GM19035 (cell line): ENCODE data around the gene EEF2K.
"Not testable (repeated sequence)": the region's sequence is repeated elsewhere in the genome, so short reads cannot be mapped to it uniquely, and the experiment has no call there.

Source experiments
- ATAC-seq: cut with Tn5 transposase; IDR thresholded peaks from one replicate; pipeline ENCODE4 v1.9.1; 2021; ENCODE audit not compliant: unreplicated experiment

The EEF2K gene

GRCh38 chr16:22206013-22206841 is at the start of gene EEF2K:
Gene EEF2K, plus strand, starts transcription at chr16:22206278. Its CDS starts 19,452 bp downstream, at chr16:22225730.
- peak; percentile 88 for ATAC-seq

- no peak for ATAC-seq
Observed at GRCh38 chr16:22161401-22161800, 44.7 kb upstream of the EEF2K start.

GRCh38 chr16:22161999-22162655 is 44.0 kb upstream of the EEF2K start, which contains the start of gene SDR42E2:
Gene SDR42E2, plus strand, starts transcription at chr16:22162506. Its CDS starts 3,077 bp downstream, at chr16:22165583.
- no peak for ATAC-seq

- no peak for ATAC-seq
Observed at GRCh38 chr16:22162656-22163009, 43.4 kb upstream of the EEF2K start.

- no peak for ATAC-seq
Observed at GRCh38 chr16:22163806-22164205, 42.3 kb upstream of the EEF2K start.

GRCh38 chr16:22164482-22164881 is 41.6 kb upstream of the EEF2K start:
- no peak for ATAC-seq

- no peak for ATAC-seq
Observed at GRCh38 chr16:22165508-22166285, 40.4 kb upstream of the EEF2K start.

GRCh38 chr16:22171953-22172352 is 34.1 kb upstream of the EEF2K start:
- ATAC-seq, result no peak

- ATAC-seq, result not testable (repeated sequence)
Observed at GRCh38 chr16:22172642-22173041, 33.4 kb upstream of the EEF2K start.

GRCh38 chr16:22174642-22175041 is 31.4 kb upstream of the EEF2K start:
- no peak for ATAC-seq

GRCh38 chr16:22177968-22178930 is 27.8 kb upstream of the EEF2K start:
- ATAC-seq, result no peak

- no peak for ATAC-seq
Observed at GRCh38 chr16:22181426-22181825, 24.7 kb upstream of the EEF2K start.

- ATAC-seq, result no peak
Observed at GRCh38 chr16:22181843-22182242, 24.2 kb upstream of the EEF2K start.

- no peak for ATAC-seq
Observed at GRCh38 chr16:22183335-22183734, 22.7 kb upstream of the EEF2K start.

- no peak for ATAC-seq
Observed at GRCh38 chr16:22183901-22184614, 22.0 kb upstream of the EEF2K start.

GRCh38 chr16:22184615-22184968 is 21.5 kb upstream of the EEF2K start:
- no peak for ATAC-seq

- no peak for ATAC-seq
Observed at GRCh38 chr16:22186517-22186916, 19.6 kb upstream of the EEF2K start.

GRCh38 chr16:22188267-22188594 is 17.8 kb upstream of the EEF2K start:
- ATAC-seq, result no peak

- ATAC-seq, result no peak
Observed at GRCh38 chr16:22188595-22189442, 17.3 kb upstream of the EEF2K start.
